Measurements from ENCODE around the gene FHL5.

Gene FHL5

DNA sequence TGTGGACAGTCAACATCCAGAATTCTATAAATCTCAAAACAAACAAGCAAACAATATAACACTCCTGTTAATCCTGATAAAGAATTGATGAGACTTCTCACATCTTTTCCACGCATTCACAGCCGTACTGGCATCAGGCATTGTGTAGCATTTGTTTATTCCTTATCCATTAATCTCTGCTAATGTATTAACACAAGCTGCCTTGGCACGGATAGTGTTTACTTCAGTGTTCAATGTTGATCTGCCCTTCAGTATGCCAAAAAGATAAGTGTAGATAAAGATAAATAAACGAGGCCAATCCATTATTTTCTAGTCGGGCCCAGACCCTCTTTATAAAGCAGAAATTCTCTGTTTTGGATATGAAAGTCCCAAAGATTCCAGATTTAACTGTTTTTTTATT, 25.2 kb upstream of the FHL5 start:
- TF ChIP-seq, protein P1, sequence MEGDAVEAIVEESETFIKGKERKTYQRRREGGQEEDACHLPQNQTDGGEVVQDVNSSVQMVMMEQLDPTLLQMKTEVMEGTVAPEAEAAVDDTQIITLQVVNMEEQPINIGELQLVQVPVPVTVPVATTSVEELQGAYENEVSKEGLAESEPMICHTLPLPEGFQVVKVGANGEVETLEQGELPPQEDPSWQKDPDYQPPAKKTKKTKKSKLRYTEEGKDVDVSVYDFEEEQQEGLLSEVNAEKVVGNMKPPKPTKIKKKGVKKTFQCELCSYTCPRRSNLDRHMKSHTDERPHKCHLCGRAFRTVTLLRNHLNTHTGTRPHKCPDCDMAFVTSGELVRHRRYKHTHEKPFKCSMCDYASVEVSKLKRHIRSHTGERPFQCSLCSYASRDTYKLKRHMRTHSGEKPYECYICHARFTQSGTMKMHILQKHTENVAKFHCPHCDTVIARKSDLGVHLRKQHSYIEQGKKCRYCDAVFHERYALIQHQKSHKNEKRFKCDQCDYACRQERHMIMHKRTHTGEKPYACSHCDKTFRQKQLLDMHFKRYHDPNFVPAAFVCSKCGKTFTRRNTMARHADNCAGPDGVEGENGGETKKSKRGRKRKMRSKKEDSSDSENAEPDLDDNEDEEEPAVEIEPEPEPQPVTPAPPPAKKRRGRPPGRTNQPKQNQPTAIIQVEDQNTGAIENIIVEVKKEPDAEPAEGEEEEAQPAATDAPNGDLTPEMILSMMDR (IDR thresholded peaks at IDR 0.05; ENCODE audit: low read depth, low read length): no peak
- no peak for TF ChIP-seq EZH2phosphoT487 (IDR thresholded peaks at IDR 0.05; ENCODE audit: low read depth)
- Histone ChIP-seq H3K27me3 (ENCODE audit: low read depth, low read length) (no peaks in the 10 kb centered on the region), H3K9ac (ENCODE audit: low read length) (no peak overlapping the region), H3K4me3 (ENCODE audit: low read length) (no peak overlapping the region), H3K9me3 (ENCODE audit: insufficient read depth, low read length) (no peaks in the 10 kb centered on the region), H3K36me3 (replicated peaks; ENCODE audit: low read depth, low read length) (peaks cover 15% of the 10 kb centered on the region), H3K27ac (ENCODE audit: low read length) (no peak overlapping the region), H3K4me1 (ENCODE audit: low read length) (no peaks in the 10 kb centered on the region), H3K79me2 (ENCODE audit: low read length) (no peaks in the 10 kb centered on the region), H4K20me1 (ENCODE audit: insufficient read depth, low read length) (no peaks in the 10 kb centered on the region), H3K4me2 (ENCODE audit: low read length) (no peak overlapping the region), H2AFZ (ENCODE audit: low read depth, low read length) (no peak overlapping the region)

DNA sequence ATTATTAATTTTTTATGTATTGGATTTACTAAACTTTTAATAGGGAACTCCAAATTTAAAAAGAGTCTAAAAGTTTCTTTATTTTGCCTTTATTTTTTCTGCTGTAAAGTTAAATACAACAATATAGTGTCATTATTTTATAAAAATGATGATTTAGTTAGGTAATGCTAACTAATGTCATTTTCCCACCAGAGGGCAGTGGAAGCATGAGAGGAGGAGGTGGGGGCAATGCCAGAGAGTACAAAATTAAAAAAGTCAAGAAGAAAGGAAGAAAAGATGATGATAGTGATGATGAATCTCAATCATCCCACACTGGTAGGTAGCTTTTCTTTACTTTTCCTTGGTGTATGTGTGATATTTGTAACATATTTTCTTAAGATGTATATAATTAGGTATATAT, 20.2 kb upstream of the FHL5 start:
- no peak overlapping the region for H3K4me3 ChIP-seq (ENCODE audit: low read length)
- no peak overlapping the region for H2AFZ ChIP-seq (ENCODE audit: low read depth, low read length)
- no peak overlapping the region for H3K27ac ChIP-seq (ENCODE audit: low read length)
- no peak overlapping the region for H3K4me2 ChIP-seq (ENCODE audit: low read length)
- H3K27me3 ChIP-seq (ENCODE audit: low read depth, low read length): no peaks in the 10 kb centered on the region
- H3K79me2 ChIP-seq (ENCODE audit: low read length): no peaks in the 10 kb centered on the region
- no peaks in the 10 kb centered on the region for H3K9me3 ChIP-seq (ENCODE audit: insufficient read depth, low read length)
- H4K20me1 ChIP-seq (ENCODE audit: insufficient read depth, low read length): no peaks in the 10 kb centered on the region
- no peak overlapping the region for H3K9ac ChIP-seq (ENCODE audit: low read length)
- H3K4me1 ChIP-seq (ENCODE audit: low read length): no peaks in the 10 kb centered on the region
- TF ChIP-seq, protein P1 (IDR thresholded peaks at IDR 0.05; ENCODE audit: low read depth, low read length): peak; percentile 53
- TF ChIP-seq EZH2phosphoT487 (IDR thresholded peaks at IDR 0.05; ENCODE audit: low read depth): no peak
- peaks cover 22% of the 10 kb centered on the region for H3K36me3 ChIP-seq (replicated peaks; ENCODE audit: low read depth, low read length)

DNA sequence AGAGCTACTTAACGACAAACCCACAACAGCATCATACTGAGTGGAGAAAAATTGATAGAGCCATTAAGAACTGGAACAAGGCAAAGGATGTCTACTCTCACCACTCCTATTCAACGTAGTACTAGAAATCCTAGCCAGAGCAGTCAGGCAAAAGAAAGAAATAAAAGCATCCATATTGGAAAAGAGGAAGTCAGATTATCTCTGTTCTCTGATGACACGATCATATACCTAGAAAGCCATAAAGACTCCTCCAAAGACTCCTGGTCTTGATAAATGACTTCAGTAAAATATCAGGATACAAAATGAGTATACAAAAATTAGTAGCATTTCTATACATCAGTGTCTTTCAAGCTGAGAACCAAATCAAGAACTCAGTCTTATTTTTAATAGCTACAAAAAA, 17.0 kb upstream of the FHL5 start:
- Histone ChIP-seq H3K4me1 (ENCODE audit: low read length) (no peaks in the 10 kb centered on the region), H3K4me2 (ENCODE audit: low read length) (no peak overlapping the region), H3K9ac (ENCODE audit: low read length) (no peak overlapping the region), H3K9me3 (ENCODE audit: insufficient read depth, low read length) (no peaks in the 10 kb centered on the region), H3K36me3 (replicated peaks; ENCODE audit: low read depth, low read length) (peaks cover 17% of the 10 kb centered on the region), H2AFZ (ENCODE audit: low read depth, low read length) (no peak overlapping the region), H3K27me3 (ENCODE audit: low read depth, low read length) (no peaks in the 10 kb centered on the region), H3K4me3 (ENCODE audit: low read length) (no peak overlapping the region), H4K20me1 (ENCODE audit: insufficient read depth, low read length) (no peaks in the 10 kb centered on the region), H3K27ac (ENCODE audit: low read length) (no peak overlapping the region), H3K79me2 (ENCODE audit: low read length) (no peaks in the 10 kb centered on the region)
- no peak for TF ChIP-seq EZH2phosphoT487 (IDR thresholded peaks at IDR 0.05; ENCODE audit: low read depth)
- TF ChIP-seq, protein P1 (IDR thresholded peaks at IDR 0.05; ENCODE audit: low read depth, low read length): no peak

DNA sequence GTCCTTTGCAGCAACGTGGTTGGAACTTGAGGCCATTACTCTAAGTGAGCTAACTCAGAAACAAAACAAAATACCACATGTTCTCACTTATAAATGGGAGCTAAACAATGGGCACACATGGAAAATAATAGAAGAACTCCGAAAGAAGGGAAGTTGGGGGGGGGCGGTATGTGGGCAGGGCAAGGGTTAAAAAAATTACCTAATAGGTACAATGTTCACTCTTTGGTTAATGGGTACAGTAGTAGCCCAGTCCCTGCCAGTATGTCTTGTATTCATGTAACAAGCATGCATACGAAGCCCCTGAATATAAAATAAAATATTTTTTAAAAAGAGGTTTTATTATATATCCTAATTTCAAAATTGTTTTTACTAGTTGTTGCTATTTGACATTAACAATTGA, 15.3 kb upstream of the FHL5 start:
- no peaks in the 10 kb centered on the region for H4K20me1 ChIP-seq (ENCODE audit: insufficient read depth, low read length)
- H3K4me1 ChIP-seq (ENCODE audit: low read length): peaks cover 3% of the 10 kb centered on the region
- peaks cover 26% of the 10 kb centered on the region for H3K36me3 ChIP-seq (replicated peaks; ENCODE audit: low read depth, low read length)
- no peak overlapping the region for H3K27ac ChIP-seq (ENCODE audit: low read length)
- H3K27me3 ChIP-seq (ENCODE audit: low read depth, low read length): no peaks in the 10 kb centered on the region
- H3K4me2 ChIP-seq (ENCODE audit: low read length): no peak overlapping the region
- H3K9me3 ChIP-seq (ENCODE audit: insufficient read depth, low read length): no peaks in the 10 kb centered on the region
- no peak overlapping the region for H3K9ac ChIP-seq (ENCODE audit: low read length)
- TF ChIP-seq, protein P1 (IDR thresholded peaks at IDR 0.05; ENCODE audit: low read depth, low read length): no peak
- TF ChIP-seq EZH2phosphoT487 (IDR thresholded peaks at IDR 0.05; ENCODE audit: low read depth): no peak
- H3K79me2 ChIP-seq (ENCODE audit: low read length): no peaks in the 10 kb centered on the region
- no peak overlapping the region for H3K4me3 ChIP-seq (ENCODE audit: low read length)
- no peak overlapping the region for H2AFZ ChIP-seq (ENCODE audit: low read depth, low read length)

Measured in OCI-LY3 (cell line).